CD4-positive, alpha-beta T cell treated with Interleukin-6 for 4 hours (primary cell): ENCODE results near the gene PRICKLE4.
"Not testable (repeated sequence)": the region's sequence is repeated elsewhere in the genome, so short reads cannot be mapped to it uniquely, and the experiment has no call there.

Source experiments
- DNase-seq: peaks from one replicate; pipeline ENCODE4 v3.0.0-alpha.2; 2020; ENCODE audit warnings: mixed read lengths

PRICKLE4 gene

DNA sequence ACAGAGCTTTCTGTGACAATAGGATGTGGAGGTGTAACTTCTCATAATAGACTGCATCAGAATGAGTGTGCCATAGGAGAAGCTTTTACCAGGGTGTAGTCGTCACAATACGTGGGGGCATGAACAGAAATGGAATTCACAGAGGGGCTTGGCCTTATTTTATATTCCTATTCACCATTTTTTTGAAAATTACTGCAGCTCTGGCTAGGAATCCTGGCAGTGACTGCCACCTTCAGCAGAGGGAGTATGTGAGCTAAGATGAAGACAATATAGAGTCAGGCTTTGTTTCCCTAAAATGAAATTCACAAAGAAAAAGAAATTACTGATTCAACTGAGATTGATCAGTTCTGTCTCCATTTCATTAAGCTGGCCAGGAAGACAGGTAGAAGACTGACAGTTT lies 20.8 kb downstream of the PRICKLE4 start:
- DNase-seq, result no peak

GRCh38 chr6:41805830-41806774 lies 25.5 kb downstream of the PRICKLE4 start:
- DNase-seq, result no peak

DNA sequence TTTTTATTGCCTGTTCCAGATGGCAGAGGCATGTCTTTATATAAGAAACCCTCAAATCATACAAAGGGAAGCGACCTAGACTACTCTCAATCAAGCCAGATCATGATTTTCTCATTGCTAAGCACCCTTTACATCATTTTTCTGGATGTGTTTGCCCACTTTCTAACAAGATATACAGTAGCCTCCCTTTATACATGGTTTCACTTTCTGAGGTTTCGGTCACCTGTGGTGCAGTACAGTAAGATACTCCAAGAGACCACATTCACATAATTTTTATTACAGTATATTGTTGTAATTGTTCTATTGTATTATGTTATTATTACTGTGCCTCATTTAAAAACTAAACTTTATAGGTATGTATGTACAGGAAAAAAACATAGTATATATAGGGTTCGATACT lies 30.5 kb downstream of the PRICKLE4 start:
- no peak for DNase-seq

DNA sequence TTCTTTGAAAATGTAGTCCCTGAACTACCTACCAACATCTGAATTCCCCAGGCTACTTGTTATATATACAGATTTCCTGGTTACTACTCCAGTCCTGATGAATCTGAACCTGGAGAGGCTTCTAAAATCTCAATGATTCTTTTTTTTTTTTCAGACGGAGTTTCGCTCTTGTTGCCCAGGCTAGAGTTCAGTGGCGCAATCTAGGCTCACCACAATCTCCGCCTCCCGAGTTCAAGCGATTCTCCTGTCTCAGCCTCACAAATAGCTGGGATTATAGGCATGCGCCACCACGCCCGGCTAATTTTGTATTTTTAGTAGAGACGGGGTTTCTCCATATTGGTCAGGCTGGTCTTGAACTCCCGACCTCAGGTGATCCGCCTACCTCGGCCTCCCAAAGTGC lies 31.4 kb downstream of the PRICKLE4 start:
- DNase-seq, result not testable (repeated sequence)

GRCh38 chr6:41813469-41813868 lies 32.9 kb downstream of the PRICKLE4 start:
- no peak for DNase-seq

GRCh38 chr6:41813956-41814355 lies 33.4 kb downstream of the PRICKLE4 start:
- no peak for DNase-seq

DNA sequence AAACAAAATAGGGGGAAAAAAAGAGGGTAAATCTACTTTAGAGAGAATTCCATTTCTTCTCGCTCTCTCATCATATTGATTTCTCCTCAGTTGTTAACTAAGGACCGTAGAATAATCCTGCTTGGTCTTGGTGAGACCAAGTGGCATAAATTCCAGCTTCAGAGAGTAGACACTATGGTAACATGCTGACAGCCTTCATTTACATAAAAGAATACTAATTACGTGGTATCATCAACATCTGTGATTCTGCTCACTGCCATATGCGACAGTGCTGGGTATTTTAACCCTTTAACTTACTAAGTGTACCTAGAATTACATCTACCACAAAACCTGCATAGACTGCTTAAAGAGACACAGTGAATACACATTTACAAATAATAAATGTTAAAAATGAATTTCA lies 34.0 kb downstream of the PRICKLE4 start:
- DNase-seq, result no peak

GRCh38 chr6:41815587-41815986 lies 35.0 kb downstream of the PRICKLE4 start:
- no peak for DNase-seq

- no peak for DNase-seq
Observed at GRCh38 chr6:41818271-41819054, 37.9 kb downstream of the PRICKLE4 start.

GRCh38 chr6:41821266-41821665 lies 40.7 kb downstream of the PRICKLE4 start:
- DNase-seq, result no peak

GRCh38 chr6:41822021-41822420 lies 41.4 kb downstream of the PRICKLE4 start:
- no peak for DNase-seq

- DNase-seq, result no peak
Observed at GRCh38 chr6:41823178-41823577, 42.6 kb downstream of the PRICKLE4 start.

- no peak for DNase-seq
Observed at GRCh38 chr6:41824571-41825569, 44.3 kb downstream of the PRICKLE4 start.

DNA sequence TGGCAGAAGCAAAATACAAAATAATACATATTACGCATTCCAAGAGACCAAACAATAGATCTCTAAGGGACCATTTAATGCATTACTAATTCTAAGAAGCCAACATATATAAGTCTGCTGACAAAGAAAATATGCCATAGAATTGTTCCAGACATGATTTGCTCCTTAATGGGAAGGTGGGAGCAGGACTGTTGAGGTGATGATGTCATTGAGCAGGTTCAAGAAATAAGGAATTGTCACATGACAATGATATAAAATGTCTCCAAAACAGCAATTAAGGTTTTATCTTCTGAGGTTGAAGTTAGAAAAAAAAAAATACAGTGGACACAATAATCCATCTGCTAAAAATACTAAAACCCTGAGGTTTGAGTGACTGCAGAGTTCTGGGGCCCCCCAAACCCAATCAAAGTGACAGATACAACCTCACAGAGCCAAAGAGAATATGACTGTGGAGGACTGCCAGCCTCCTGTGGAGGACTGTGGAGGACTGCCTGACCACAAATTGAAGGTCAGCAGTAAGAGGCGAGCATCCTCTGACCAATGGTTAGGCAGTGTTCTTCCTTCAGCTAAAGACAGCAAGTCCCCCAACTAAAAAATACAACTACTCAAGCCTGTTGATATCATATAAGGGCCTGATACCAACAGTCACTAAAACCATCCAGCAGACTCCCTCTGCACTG lies 45.9 kb downstream of the PRICKLE4 start:
- no peak for DNase-seq

DNA sequence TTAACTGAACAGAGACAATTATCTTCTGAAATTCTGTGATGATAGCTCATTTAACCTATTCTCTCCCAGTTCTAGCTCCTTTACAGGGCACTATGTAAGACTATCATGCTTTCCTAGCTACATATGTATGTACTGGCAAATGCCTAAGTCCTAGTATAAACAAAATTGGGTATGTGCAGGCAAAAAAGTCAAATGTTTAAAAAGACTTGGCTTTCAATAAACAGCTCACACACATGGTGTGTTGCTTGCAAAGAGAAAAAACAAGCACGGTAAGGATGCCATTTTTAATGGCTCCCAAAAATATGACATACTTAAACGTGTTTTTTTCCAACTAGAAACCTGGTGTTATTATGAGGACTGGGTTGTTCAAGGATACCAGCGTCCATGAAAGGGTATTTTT lies 51.7 kb downstream of the PRICKLE4 start:
- DNase-seq, result no peak

- DNase-seq, result no peak
Observed at GRCh38 chr6:41836022-41836659, 55.6 kb downstream of the PRICKLE4 start.

DNA sequence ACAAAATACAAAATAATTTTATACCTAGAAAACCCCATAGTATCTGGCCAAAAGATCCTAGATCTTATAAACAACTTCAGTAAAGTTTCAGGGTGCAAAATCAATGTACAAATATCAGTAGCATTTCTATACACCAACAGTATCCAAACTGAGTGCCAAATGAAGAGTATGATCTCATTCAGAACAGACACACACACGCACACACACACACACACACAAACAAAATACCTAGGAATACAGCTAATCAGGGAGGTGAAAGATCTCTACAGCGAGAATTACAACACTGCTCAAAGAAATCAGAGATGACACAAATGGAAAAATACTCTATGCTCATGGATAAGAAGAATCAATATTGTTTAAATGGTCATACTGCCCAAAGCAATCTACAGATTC lies 56.1 kb downstream of the PRICKLE4 start:
- DNase-seq, result no peak
